DMS79 (cell line): Measurements from ENCODE around the gene MGRN1.

Experiments used
- DNase-seq: peaks from one replicate; lab custom pipeline; 2025; lab: John Stamatoyannopoulos, UW

Gene MGRN1

DNA sequence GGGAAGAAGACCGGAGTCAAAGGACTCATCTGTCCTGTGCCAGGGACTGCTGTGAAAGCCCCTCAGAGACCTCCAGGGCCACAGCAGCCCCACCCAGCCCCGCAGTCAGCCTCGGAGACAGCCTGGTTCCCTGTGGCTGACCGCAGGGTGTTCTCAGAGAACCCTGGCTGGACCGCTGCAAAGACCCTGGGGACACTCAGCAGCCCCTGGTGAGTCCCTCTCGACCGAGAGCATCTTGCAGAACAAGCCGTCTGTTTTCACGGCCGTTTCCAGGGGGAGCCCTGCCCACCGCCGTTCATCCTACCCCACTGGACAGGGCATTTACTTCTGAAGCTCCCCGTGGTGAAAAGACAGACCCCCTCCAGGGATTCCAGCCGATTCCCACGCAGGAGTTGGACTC is 20.2 kb upstream of the MGRN1 start:
- DNase-seq = no peak

- peak; percentile 71 for DNase-seq
Measured at GRCh38 chr16:4606354-4606753, 18.3 kb upstream of the MGRN1 start.

DNA sequence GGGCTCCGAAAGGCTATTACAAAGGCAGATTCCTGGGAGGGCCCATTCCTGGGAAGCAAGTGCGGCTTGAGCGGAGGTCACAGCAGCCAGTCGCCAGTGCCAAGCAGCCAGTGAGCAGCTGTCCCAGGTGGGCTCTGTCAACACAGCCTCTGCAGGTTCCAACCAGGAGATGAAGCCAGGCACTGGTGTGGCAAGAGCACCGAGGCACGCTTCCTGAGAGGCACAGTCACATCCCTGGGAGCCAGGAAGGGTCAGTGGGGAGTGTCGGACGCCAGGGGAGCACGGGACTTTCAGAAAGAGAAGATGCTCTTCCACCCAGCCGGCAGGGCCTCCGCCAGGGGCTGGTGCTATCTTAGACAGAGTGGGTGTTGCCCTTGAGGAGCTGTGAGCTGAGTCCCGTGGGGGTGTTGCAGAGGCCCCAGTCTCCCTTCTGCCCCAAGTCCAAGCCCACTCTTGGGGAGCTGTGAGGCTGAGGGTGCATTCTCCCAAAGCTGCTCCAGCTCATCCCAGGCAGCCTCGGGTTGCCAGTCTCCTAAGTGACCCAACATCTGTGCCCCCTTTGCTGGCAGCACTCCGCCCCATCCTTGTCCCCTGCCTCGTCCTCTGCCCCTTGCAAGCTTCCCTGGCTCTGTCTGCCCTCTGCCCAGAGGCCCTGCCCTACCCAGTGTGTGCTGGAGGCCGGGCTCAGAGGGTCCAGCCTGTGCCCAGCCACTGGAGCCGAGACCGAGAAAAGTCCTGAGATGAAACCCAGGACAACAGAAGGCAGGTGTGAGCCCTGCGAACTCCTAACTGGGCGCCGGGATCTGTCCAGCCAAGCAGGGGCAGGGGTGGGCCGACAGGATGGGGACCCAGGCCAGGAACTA is 16.6 kb upstream of the MGRN1 start:
- no peak for DNase-seq

DNA sequence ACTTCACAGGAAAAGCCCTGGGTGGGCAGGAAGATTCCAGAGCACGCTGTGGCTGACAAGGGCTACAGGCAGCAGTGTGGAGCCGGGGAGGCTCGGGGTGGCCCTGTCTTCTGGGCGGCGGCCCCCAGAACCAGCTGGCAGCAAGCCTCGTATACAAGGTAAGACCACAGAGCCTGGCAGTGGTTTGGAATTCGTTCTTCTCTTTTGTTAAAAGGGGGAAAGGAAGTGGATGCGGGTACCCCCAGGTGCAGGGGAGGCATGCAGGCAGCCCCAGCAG is 16.0 kb upstream of the MGRN1 start:
- DNase-seq = no peak

DNA sequence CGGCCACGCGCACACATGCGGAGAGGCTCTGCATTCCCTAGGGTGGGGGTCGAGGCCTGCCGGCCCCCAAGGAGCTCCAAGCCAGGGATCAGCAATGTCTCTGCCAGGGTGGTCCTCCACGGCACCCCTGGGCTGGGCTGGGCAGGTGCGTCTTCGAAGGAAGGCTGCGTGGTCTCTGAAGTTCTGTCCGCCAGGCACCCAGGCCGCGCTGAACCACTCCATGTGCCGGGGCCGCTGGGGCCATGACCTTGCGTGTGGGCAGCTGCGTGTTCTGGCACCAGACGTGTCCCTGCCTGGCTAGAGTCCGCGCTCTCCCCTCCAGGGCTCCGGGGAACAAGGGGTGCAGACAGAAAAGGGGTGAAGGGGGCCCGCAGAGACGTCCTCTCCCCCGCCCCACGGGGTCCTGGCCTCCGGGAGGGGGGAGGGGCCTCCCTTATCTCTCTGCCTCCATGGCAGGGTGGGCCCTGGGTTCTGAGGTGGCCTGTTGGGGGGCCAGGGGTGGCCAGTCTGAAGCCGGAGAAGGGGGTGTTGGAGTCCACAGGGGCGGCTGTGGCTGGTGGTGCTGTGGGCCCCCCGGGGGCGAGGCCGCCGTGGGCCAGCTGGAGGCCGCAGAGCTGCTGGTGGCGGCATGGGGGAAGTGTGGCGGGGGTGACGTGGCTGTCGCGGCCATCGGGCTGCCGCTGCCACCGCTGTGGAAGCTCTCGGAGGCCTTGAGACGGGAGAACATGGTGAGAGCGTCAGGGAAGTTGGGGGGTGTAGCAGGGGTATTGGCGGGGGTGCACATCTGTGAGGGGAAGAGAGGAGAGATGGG is 15.2 kb upstream of the MGRN1 start:
- DNase-seq = no peak

- no peak for DNase-seq
Measured at GRCh38 chr16:4610011-4611005, 14.3 kb upstream of the MGRN1 start.

DNA sequence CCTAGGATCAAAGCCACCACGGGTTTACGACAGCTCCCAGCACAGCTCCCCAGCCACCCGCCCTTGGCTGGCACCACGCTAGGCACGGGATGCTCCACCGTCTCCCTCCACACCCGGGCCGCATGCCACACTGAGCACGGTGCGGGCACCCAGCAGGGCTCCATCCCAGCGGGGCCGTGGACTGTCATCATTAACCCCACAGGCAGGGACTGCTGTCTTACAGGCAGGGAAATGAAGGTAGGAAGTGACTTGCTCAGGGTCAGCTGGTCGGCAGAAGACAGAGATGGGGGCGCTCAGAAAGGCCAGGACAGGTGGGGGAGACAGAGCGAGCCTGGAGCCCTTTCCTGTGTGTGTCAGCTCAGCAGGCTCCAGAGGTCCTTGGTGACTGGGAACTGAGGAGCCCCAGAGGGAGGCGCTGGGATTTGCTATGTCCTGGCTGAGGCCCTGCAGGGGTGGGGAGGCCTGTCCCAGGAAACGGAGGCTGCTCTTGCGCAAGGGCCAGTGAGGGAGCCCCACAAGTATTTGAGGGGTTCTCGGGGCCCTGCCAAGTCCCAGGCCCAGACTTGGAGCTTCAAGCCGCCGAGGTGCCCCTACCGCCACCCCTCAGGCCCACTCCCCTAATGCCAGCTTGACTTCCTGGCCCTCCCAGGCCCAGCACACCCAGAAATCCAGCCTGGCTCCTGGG is 13.1 kb upstream of the MGRN1 start:
- DNase-seq = no peak

DNA sequence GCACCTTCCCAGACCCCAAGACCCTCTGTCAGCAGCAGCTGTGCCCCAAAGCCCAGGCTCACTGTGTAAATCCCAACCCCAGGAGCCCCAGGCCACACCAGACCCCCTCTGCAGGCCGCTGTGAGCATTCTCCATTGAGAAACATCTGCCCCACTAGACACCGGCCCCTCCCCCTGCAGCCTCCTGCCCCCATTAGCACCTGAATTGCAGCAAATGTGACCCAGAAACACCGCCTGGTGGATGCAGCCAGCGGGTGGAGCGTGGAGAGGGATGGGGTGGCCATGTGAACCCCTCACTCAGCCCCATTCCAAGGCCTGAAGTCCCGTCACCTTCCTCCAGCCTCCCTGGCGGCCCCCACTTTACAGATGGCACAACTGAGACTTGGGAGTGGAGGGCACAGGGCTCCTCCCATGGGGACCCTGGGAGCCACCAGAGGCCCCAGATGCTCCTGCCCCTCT is 12.1 kb upstream of the MGRN1 start:
- no peak for DNase-seq

DNA sequence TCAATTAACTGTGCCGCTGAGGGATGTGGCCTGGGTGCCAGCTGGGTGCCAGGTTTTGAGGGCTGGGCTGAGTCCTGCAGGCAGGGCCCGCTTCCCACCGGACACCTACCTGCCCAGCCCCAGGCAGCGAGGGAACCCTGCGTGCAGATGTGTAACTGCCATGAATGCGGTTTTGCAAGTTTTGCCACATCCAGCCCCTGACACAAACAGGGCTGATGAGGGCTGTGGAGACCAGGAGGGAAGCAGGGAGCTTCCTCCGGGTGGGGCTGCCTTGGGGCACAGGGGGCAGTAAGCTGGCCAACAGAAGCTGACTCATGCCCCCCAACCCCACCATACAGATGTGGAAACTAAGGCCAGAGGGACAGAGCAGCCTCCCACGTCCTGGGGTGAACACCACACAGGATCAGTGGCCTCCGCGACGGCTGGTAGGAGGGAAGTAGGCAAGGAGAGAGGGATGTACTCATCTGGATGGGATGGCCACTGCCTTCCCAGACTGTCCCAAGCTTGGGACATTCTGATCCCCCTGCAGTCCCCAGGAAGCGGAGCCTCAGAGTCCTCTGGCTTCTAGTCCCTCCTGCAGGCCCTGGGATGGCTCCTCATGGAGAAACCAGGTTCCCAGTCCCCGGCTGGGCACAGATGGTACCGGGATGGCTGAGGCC is 11.5 kb upstream of the MGRN1 start:
- no peak for DNase-seq

GRCh38 chr16:4613636-4614570 is 10.7 kb upstream of the MGRN1 start:
- DNase-seq = no peak

- DNase-seq = peak; percentile 57
Measured at GRCh38 chr16:4614571-4615383, 9.8 kb upstream of the MGRN1 start, which contains the start of gene UBALD1. UBALD1 (minus strand) TSS chr16:4614888; CDS start chr16:4614797, 91 bp downstream.

DNA sequence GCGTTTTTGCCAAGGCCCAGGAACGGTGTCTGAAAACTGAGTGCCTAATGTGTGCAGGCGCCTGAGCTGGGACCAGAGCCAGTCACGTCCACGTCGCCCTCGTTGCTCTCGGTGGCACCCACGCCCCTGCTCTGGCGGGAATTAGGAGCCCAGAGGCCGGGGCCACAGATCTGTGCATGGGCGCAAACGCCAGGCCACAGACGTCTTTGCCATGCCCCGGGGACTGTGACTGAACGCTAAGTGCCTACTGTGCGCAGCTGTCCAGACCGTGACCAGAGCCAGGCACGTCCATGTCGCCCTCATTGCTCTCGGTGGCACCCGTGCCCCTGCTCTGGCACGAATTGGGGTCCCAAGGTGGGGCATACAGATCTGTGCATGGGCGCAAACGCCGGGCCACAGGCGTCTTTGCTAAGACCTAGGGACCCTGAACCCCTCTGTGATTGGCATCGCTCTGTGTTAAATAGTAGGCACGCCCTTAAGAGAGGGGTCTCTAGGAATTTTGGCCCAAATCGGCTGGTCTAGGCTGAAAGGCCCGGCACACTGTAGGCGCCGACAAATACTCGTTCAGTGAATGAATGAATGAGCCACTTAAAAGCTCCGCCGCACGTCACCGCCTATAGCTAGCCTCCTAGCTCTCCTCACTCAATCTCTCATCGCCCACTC is 9.1 kb upstream of the MGRN1 start:
- no peak for DNase-seq

GRCh38 chr16:4616047-4616811 is 8.4 kb upstream of the MGRN1 start:
- peak; percentile 99 for DNase-seq

- no peak for DNase-seq
Measured at GRCh38 chr16:4617880-4618279, 6.7 kb upstream of the MGRN1 start.

DNA sequence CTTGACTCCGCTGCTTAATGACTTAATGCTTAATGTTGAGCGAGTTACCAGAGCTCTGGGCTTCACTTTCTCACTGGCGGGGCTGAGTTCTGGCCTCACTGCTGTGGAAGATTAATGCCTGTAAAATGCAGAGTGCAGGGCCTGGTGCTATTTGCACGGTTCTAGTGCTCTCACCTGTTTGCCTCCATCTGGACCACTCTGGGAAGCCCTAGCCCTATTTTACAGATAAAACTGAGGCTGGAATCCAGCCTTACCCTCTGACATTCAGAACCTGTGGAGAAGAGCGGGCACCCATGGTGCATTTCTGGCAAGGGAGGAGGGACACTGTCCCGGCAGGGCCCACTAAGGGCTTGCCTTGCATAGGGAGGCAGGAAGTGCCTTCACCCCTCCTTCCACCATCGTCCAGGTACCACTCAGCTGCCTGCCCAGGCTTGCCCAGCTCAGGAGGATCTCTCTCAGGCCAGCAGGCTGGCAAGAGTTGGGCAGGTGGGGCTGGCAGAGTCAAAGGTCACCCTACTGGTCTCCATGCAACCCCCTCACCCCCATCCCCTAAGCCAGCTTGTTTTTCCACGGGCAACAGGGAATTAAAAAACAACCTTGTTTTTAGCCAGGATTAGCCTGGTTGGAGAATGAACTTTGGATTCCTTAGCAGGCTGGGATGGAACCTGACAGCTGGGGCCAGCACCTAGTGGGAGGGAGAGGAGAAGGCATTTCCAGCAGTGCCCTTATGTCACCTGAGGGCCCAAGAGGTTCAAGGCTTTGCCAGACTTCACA is 5.8 kb upstream of the MGRN1 start:
- peak; percentile 48 for DNase-seq

DNA sequence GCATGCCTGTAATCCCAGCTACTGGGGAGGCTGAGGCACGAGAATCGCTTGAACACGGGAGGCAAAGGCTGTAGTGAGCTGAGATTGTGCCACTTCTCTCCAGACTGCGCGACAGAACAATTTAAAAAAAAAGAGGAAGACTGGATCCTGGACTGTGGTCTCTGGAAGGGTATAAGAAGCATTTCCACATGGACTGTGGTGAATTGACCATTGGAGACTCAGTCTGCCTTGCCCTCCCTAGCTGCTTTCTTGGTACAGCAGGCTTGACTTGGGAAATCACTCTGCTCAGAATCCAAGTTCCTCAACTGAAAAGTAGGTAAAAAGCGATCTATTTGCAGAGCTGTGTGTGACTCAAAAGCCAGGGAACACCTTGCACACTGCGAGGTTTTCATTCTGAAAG is 1.0 kb upstream of the MGRN1 start:
- no peak for DNase-seq
